Osteocyte (in vitro differentiated cells): ENCODE measurements around the gene TMEM59L. TPM values are rescaled to one million over a fixed set of nuclear protein-coding genes. Genes with fewer than 3 reads are reported as not detected.
A peak's percentile ranks its signal among the peaks of the same experiment; 100 is the strongest.

Source experiments
- DNase-seq: peaks from one replicate; pipeline ENCODE4 v3.0.0; 2021; ENCODE audit warnings: mixed read lengths; ENCODE audit not compliant: unreplicated experiment; ENCODE audit errors: extremely low spot score
- H3K27ac Mint-ChIP-seq: one replicate; pipeline ENCODE4 v1.8.0; 2021; ENCODE audit warnings: mild to moderate bottlenecking, mixed read lengths; ENCODE audit not compliant: unreplicated experiment
- H3K27me3 Mint-ChIP-seq: one replicate; pipeline ENCODE4 v1.8.0; 2021; ENCODE audit warnings: mixed read lengths; ENCODE audit not compliant: unreplicated experiment
- H3K36me3 Mint-ChIP-seq: one replicate; pipeline ENCODE4 v1.8.0; 2021; ENCODE audit warnings: mixed read lengths; ENCODE audit not compliant: unreplicated experiment
- H3K4me1 Mint-ChIP-seq: one replicate; pipeline ENCODE4 v1.8.0; 2021; ENCODE audit warnings: mixed read lengths; ENCODE audit not compliant: unreplicated experiment
- H3K4me3 Mint-ChIP-seq: one replicate; pipeline ENCODE4 v1.8.0; 2021; ENCODE audit warnings: mild to moderate bottlenecking, moderate library complexity, mixed read lengths; ENCODE audit not compliant: unreplicated experiment
- H3K9me3 Mint-ChIP-seq: one replicate; pipeline ENCODE4 v1.8.0; 2021; ENCODE audit warnings: mixed read lengths; ENCODE audit not compliant: unreplicated experiment
- total RNA-seq: library from RNA; stranded (reverse); gene quantifications from 2 replicates; pipeline ENCODE4 v1.2.1, GENCODE V29; 2021
- TF ChIP-seq, protein P1 (sequence below): fragments of 200-600 bp; sonication (generic); IDR thresholded peaks from 2 replicates; pipeline ENCODE4 v1.5.0; 2021; ENCODE audit warnings: antibody characterized with exemption, mild to moderate bottlenecking, moderate library complexity

TMEM59L gene
- total RNA-seq, 1 donor from 2014 or later, result 5.9 TPM

DNA sequence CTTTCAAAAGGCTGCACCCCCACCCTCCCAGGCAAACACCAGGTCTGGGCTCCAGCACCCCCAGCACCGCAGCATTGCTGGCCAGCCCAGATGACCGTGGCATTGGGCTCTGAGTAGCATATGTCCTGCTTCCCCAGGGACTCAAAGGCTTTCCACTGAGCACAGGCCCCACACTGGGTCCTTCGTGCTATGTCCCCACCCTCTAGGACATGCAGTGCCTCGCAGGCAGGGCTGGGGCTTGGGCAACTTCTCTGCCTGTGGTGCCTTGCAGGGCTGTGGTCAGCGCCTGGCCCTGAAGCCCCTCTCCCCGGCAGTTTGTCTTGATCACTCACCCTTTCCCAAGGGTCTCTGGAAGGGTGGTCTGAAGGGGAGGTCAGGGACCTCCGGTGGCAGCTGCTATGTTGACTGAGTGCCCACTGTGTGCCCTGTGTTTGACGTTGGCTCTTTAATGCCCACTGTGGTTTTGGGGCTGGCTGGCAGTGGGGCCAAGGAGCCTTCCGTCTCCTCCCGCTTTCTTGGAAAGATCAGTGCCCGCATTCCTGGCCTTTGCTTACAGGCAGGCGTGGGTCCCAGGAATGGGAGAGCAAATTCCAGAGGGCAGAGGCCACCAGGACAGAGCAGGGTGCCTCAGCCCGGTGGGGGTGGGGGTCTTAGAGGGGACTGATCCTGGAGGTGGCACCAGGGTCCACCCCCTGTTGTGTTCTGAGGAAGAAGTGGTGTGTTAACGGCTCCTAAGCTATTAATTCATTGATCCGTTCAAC lies 50.5 kb downstream of the TMEM59L start:
- no peak for DNase-seq
- peaks cover 7% of the 10 kb centered on the region for H3K36me3 Mint-ChIP-seq
- H3K4me1 Mint-ChIP-seq, result peaks cover 47% of the 10 kb centered on the region
- H3K4me3 Mint-ChIP-seq, result no peak overlapping the region
- H3K27me3 Mint-ChIP-seq, result no peaks in the 10 kb centered on the region
- no peaks in the 10 kb centered on the region for H3K9me3 Mint-ChIP-seq
- TF ChIP-seq, protein P1, sequence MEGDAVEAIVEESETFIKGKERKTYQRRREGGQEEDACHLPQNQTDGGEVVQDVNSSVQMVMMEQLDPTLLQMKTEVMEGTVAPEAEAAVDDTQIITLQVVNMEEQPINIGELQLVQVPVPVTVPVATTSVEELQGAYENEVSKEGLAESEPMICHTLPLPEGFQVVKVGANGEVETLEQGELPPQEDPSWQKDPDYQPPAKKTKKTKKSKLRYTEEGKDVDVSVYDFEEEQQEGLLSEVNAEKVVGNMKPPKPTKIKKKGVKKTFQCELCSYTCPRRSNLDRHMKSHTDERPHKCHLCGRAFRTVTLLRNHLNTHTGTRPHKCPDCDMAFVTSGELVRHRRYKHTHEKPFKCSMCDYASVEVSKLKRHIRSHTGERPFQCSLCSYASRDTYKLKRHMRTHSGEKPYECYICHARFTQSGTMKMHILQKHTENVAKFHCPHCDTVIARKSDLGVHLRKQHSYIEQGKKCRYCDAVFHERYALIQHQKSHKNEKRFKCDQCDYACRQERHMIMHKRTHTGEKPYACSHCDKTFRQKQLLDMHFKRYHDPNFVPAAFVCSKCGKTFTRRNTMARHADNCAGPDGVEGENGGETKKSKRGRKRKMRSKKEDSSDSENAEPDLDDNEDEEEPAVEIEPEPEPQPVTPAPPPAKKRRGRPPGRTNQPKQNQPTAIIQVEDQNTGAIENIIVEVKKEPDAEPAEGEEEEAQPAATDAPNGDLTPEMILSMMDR, result no peak
- peak overlapping the region; percentile 44 for H3K27ac Mint-ChIP-seq

DNA sequence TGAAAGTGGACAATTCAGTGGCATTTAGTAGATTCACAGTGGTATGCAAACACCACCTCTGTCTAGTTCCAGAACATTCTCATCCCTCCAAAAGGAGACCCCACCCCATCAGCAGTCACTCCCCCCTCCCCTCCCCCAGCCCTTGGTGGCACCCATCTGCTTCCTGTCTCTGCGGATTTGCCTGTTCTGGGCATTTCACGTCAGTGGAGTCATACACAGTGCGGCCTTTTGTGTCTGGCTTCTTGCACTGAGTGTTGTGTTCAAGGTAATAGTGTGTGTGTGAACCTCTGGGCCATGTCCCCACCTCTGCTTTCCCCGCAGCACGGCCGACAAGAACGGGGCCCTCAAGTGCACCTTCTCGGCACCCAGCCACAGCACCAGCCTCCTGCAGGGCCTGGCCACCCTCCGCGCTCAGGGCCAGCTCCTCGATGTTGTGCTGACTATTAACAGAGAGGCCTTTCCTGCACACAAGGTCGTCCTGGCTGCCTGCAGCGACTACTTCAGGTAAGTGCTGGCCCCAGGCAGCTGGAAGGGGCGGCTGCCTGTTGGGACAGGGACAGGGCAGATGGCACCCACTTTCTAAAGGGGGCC lies 51.4 kb downstream of the TMEM59L start:
- Mint-ChIP-seq H3K27ac (no peak overlapping the region), H3K36me3 (peaks cover 7% of the 10 kb centered on the region), H3K9me3 (no peaks in the 10 kb centered on the region), H3K27me3 (no peaks in the 10 kb centered on the region), H3K4me1 (peaks cover 38% of the 10 kb centered on the region), H3K4me3 (no peak overlapping the region)
- TF ChIP-seq, protein P1, result no peak
- DNase-seq, result no peak

DNA sequence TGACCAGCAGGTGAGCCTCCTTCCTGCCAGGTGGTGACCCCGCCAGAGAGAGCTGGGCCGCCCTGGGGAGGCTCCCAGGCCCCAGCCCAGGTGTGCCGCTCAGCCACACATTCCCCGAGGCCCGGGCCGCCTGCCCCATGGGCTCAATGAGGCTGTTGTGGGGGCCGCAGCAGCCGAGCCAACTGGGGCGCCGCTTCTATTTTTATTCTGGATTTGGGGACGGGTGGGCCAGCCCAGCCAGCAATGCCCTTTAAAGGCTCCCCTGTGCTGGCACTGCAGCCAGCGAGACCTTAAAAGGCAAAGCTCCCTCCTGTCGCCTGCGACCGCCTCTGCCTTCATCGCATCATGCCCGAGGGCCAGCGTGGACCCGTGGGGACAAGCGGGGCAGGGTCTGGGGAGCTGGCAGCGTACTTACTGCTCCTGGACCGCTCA lies 53.1 kb downstream of the TMEM59L start:
- TF ChIP-seq, protein P1, result no peak
- no peak overlapping the region for H3K4me3 Mint-ChIP-seq
- H3K36me3 Mint-ChIP-seq, result peaks cover 12% of the 10 kb centered on the region
- H3K4me1 Mint-ChIP-seq, result peaks cover 26% of the 10 kb centered on the region
- no peak overlapping the region for H3K27ac Mint-ChIP-seq
- no peaks in the 10 kb centered on the region for H3K9me3 Mint-ChIP-seq
- no peaks in the 10 kb centered on the region for H3K27me3 Mint-ChIP-seq
- no peak for DNase-seq

DNA sequence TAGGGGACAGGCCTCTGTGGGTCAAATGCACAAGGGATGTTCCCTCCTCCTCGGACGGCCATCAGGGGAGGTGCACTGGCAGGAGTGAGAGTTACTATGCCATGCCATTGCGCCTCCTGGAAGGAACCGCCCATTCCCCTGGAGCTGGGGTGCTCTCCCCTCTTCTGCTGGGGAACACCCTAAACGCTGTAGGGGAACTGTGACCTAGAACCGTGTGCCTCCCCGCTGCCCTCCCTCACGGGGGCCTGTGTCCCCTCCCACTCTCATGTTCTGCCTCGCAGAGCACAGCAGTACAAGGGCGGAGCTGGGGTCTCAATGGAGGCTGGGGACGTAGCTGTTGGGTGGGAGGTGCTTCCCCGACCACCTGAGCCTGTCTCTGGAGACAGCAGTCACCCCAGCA lies 53.6 kb downstream of the TMEM59L start:
- peaks cover 12% of the 10 kb centered on the region for H3K36me3 Mint-ChIP-seq
- no peaks in the 10 kb centered on the region for H3K9me3 Mint-ChIP-seq
- TF ChIP-seq, protein P1, result no peak
- no peak overlapping the region for H3K4me3 Mint-ChIP-seq
- peaks cover 21% of the 10 kb centered on the region for H3K4me1 Mint-ChIP-seq
- H3K27ac Mint-ChIP-seq, result no peak overlapping the region
- no peak for DNase-seq
- no peaks in the 10 kb centered on the region for H3K27me3 Mint-ChIP-seq

DNA sequence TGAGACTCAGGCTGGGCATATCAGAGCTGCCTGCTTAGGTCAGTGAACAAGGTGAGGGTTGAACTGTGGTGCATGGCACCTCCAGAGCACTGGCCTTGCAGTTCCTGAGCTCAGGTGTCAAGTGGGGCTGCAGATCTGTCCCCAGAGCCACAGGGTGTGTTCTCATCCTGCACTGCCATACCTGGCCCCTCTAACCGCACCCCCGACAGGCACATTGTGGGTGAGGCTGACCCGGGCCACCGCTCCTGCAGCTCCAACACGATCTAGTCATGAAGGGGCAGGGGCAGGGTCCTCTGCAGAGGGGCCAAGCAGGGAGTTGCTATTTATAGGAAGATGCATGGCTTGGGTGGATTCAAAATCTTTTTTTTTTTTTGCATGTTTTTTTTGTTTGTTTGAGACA lies 54.1 kb downstream of the TMEM59L start:
- Mint-ChIP-seq H3K36me3 (peaks cover 12% of the 10 kb centered on the region), H3K27me3 (no peaks in the 10 kb centered on the region), H3K4me1 (peaks cover 19% of the 10 kb centered on the region), H3K27ac (no peak overlapping the region), H3K4me3 (no peak overlapping the region), H3K9me3 (no peaks in the 10 kb centered on the region)
- DNase-seq, result no peak
- TF ChIP-seq, protein P1, result no peak
